NK-92 (cell line): ENCODE data around the gene ZNF90.
A peak's percentile ranks its signal among the peaks of the same experiment; 100 is the strongest.
"Not testable (repeated sequence)": the region's sequence is repeated elsewhere in the genome, so short reads cannot be mapped to it uniquely, and the experiment has no call there.

Experiments used
- DNase-seq: peaks from one replicate; lab custom pipeline; 2025; ENCODE audit not compliant: unreplicated experiment; lab: John Stamatoyannopoulos, UW

ZNF90 gene

GRCh38 chr19:20077791-20078463 is at the start of gene ZNF90:
Gene ZNF90 (plus strand): TSS chr19:20078000. CDS start chr19:20078133, 133 bp downstream.
- DNase-seq, result peak; percentile 40

GRCh38 chr19:20028611-20029010 is 49.2 kb upstream of the ZNF90 start:
- DNase-seq, result no peak

GRCh38 chr19:20035935-20036334 is 41.9 kb upstream of the ZNF90 start:
- DNase-seq, result no peak

- DNase-seq, result no peak
These were observed 39.2 kb upstream of the ZNF90 start for GRCh38 chr19:20038358-20039202.

- DNase-seq, result peak; percentile 54
These were observed 38.5 kb upstream of the ZNF90 start, which contains the start of gene ZNF682 for GRCh38 chr19:20039203-20039723. Gene ZNF682 (minus strand): TSS chr19:20039505. CDS start chr19:20039345, 160 bp downstream.

- no peak for DNase-seq
These were observed 33.1 kb upstream of the ZNF90 start for GRCh38 chr19:20044663-20045062.

GRCh38 chr19:20045742-20046141 is 32.1 kb upstream of the ZNF90 start:
- not testable (repeated sequence) for DNase-seq

- no peak for DNase-seq
These were observed 25.7 kb upstream of the ZNF90 start for GRCh38 chr19:20051841-20052768.

GRCh38 chr19:20058738-20059137 is 19.1 kb upstream of the ZNF90 start:
- not testable (repeated sequence) for DNase-seq

- DNase-seq, result no peak
These were observed 17.5 kb upstream of the ZNF90 start for GRCh38 chr19:20060282-20060681.

- no peak for DNase-seq
These were observed 10.9 kb upstream of the ZNF90 start for GRCh38 chr19:20066861-20067260.

- no peak for DNase-seq
These were observed 9.9 kb upstream of the ZNF90 start for GRCh38 chr19:20067943-20068342.

- DNase-seq, result not testable (repeated sequence)
These were observed 9.2 kb upstream of the ZNF90 start for GRCh38 chr19:20068559-20068958.

GRCh38 chr19:20070691-20071090 is 7.1 kb upstream of the ZNF90 start:
- DNase-seq, result no peak

- DNase-seq, result no peak
These were observed 4.9 kb upstream of the ZNF90 start for GRCh38 chr19:20072936-20073335.

GRCh38 chr19:20078581-20079031 is 806 bp downstream of the ZNF90 start:
- no peak for DNase-seq

- no peak for DNase-seq
These were observed 1.7 kb downstream of the ZNF90 start for GRCh38 chr19:20079476-20079875.

GRCh38 chr19:20080656-20081055 is 2.9 kb downstream of the ZNF90 start:
- no peak for DNase-seq

- DNase-seq, result not testable (repeated sequence)
These were observed 4.5 kb downstream of the ZNF90 start for GRCh38 chr19:20082232-20082833.

GRCh38 chr19:20082876-20083275 is 5.1 kb downstream of the ZNF90 start:
- DNase-seq, result not testable (repeated sequence)
